GM12875 (cell line): ENCODE measurements around the gene PDPN.
"Not testable (repeated sequence)": the region's sequence is repeated elsewhere in the genome, so short reads cannot be mapped to it uniquely, and the experiment has no call there.

ENCODE experiments used
- H3K4me3 ChIP-seq: one replicate; pipeline ENCODE4 v1.5.1; 2011; ENCODE audit warnings: low read depth, low read length, control low read depth
- CTCF ChIP-seq: IDR thresholded peaks from 2 replicates; pipeline ENCODE4 v1.5.1; 2011; ENCODE audit warnings: low read depth, mild to moderate bottlenecking, control low read depth, inconsistent platforms, low read length, moderate library complexity, borderline replicate concordance; ENCODE audit not compliant: insufficient read depth

Gene PDPN

GRCh38 chr1:13554798-13555197, 28.8 kb upstream of the PDPN start:
- TF ChIP-seq CTCF: no peak
- H3K4me3 ChIP-seq: no peak overlapping the region

GRCh38 chr1:13556224-13556764, 27.3 kb upstream of the PDPN start:
- TF ChIP-seq CTCF: no peak

GRCh38 chr1:13560541-13560940, 23.1 kb upstream of the PDPN start:
- H3K4me3 ChIP-seq: no peak overlapping the region
- TF ChIP-seq CTCF: no peak

More at GRCh38 chr1:13556224-13556764, 27.3 kb upstream of the PDPN start:
- no peak overlapping the region for H3K4me3 ChIP-seq

- H3K4me3 ChIP-seq: not testable (repeated sequence)
Observed at GRCh38 chr1:13562981-13563380, 20.7 kb upstream of the PDPN start.

GRCh38 chr1:13564073-13564472, 19.6 kb upstream of the PDPN start:
- no peak overlapping the region for H3K4me3 ChIP-seq
- TF ChIP-seq CTCF: no peak

- not testable (repeated sequence) for H3K4me3 ChIP-seq
Observed at GRCh38 chr1:13570435-13570834, 13.2 kb upstream of the PDPN start.

GRCh38 chr1:13570924-13571323, 12.7 kb upstream of the PDPN start:
- TF ChIP-seq CTCF: peak; percentile 64; the same call in 1 of the 2 replicates
- no peak overlapping the region for H3K4me3 ChIP-seq

GRCh38 chr1:13573586-13573985, 10.0 kb upstream of the PDPN start:
- TF ChIP-seq CTCF: no peak
- H3K4me3 ChIP-seq: no peak overlapping the region
